ENCODE results near the gene ZNF264. TPM values are rescaled to one million over a fixed set of nuclear protein-coding genes. Genes with fewer than 3 reads are reported as not detected.

ZNF264 gene
- total RNA-seq, 2 donors from 2014 or later: 60.0 to 65.4 TPM

DNA sequence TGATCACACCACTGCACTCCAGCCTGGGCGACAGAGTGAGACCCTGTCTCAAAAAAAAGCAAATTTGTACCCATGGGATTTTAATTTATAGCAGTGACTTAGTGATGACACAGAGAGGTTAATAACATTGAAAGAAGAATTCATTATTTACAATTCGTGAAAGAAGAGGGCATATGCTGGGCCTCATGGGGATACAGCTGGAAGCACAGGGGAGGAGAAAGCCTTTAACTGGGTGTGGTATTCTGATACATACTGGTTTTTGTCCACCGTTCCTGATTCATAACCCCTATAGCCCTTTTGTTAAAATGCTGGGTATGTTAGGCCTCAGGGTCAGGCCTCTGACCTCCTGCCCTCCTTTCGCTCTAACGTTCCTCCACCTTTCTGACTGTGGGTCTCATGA is 10.9 kb downstream of the ZNF264 start:
- Histone ChIP-seq H3K4me3 (no peak overlapping the region), H3K27me3 (replicated peaks; ENCODE audit: insufficient read depth) (no peaks in the 10 kb centered on the region), H3K9me3 (peaks cover 31% of the 10 kb centered on the region), H3K4me1 (ENCODE audit: control insufficient read depth in 1 of 2, low read depth in 2 of 2) (no peaks in the 10 kb centered on the region), H3K36me3 (peaks cover 72% of the 10 kb centered on the region), H3K27ac (no peak overlapping the region)
- no peak for TF ChIP-seq CTCF (IDR thresholded peaks at IDR 0.05)
- DNase-seq (ENCODE audit: low spot score) (no peak), ATAC-seq (ENCODE audit: insufficient number of reproducible peaks, low FRiP score, low read depth) (no peak)

GRCh38 chr19:57210381-57210780 is 19.1 kb downstream of the ZNF264 start:
- H3K27ac ChIP-seq: no peak overlapping the region
- no peaks in the 10 kb centered on the region for H3K27me3 ChIP-seq (replicated peaks; ENCODE audit: insufficient read depth)
- H3K4me3 ChIP-seq: no peak overlapping the region
- DNase-seq (ENCODE audit: low spot score) (no peak), ATAC-seq (ENCODE audit: insufficient number of reproducible peaks, low FRiP score, low read depth) (no peak)
- H3K4me1 ChIP-seq (ENCODE audit: control insufficient read depth in 1 of 2, low read depth in 2 of 2): no peaks in the 10 kb centered on the region
- TF ChIP-seq CTCF (IDR thresholded peaks at IDR 0.05): no peak
- peaks cover 53% of the 10 kb centered on the region for H3K9me3 ChIP-seq
- H3K36me3 ChIP-seq: peaks cover 61% of the 10 kb centered on the region

GRCh38 chr19:57212109-57212508 is 20.8 kb downstream of the ZNF264 start:
- Histone ChIP-seq H3K27ac (no peak overlapping the region), H3K4me1 (ENCODE audit: control insufficient read depth in 1 of 2, low read depth in 2 of 2) (no peaks in the 10 kb centered on the region), H3K36me3 (peaks cover 63% of the 10 kb centered on the region), H3K4me3 (no peak overlapping the region), H3K9me3 (peaks cover 57% of the 10 kb centered on the region), H3K27me3 (replicated peaks; ENCODE audit: insufficient read depth) (no peaks in the 10 kb centered on the region)
- no peak for ATAC-seq (ENCODE audit: insufficient number of reproducible peaks, low FRiP score, low read depth)
- TF ChIP-seq CTCF (IDR thresholded peaks at IDR 0.05): no peak
- DNase-seq (ENCODE audit: low spot score): no peak

- no peak overlapping the region for H3K4me3 ChIP-seq
- H3K27ac ChIP-seq: no peak overlapping the region
- no peak for ATAC-seq (ENCODE audit: insufficient number of reproducible peaks, low FRiP score, low read depth)
- DNase-seq (ENCODE audit: low spot score): no peak
- peaks cover 3% of the 10 kb centered on the region for H3K36me3 ChIP-seq
- H3K4me1 ChIP-seq (ENCODE audit: control insufficient read depth in 1 of 2, low read depth in 2 of 2): no peaks in the 10 kb centered on the region
- H3K9me3 ChIP-seq: peaks cover 7% of the 10 kb centered on the region
- H3K27me3 ChIP-seq (replicated peaks; ENCODE audit: insufficient read depth): no peaks in the 10 kb centered on the region
- TF ChIP-seq CTCF (IDR thresholded peaks at IDR 0.05): no peak
These were observed 36.2 kb downstream of the ZNF264 start for GRCh38 chr19:57227502-57227901.

DNA sequence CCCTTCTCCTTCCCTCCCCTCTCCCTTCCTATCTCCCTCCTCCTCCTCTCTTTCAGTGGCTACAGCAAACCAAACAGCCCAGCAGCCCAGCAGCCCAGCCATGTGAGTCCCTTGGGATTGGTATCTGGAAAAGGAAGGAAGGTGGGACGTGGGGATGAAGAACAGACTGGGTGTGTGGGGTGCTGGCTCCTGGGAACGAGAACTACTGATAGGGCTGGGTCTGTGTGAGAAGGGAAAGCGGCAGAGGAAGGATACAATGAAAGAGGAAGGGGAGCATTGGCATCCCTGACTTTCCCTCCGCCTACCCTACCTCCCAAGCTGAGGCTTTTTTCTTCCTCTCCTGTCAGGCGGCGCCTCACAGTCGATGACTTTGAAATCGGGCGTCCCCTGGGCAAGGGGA is 40.4 kb downstream of the ZNF264 start:
- DNase-seq (ENCODE audit: low spot score) (no peak), ATAC-seq (ENCODE audit: insufficient number of reproducible peaks, low FRiP score, low read depth) (no peak)
- Histone ChIP-seq H3K9me3 (no peaks in the 10 kb centered on the region), H3K36me3 (no peaks in the 10 kb centered on the region), H3K27ac (no peak overlapping the region), H3K4me3 (no peak overlapping the region), H3K4me1 (ENCODE audit: control insufficient read depth in 1 of 2, low read depth in 2 of 2) (no peaks in the 10 kb centered on the region), H3K27me3 (replicated peaks; ENCODE audit: insufficient read depth) (no peaks in the 10 kb centered on the region)
- no peak for TF ChIP-seq CTCF (IDR thresholded peaks at IDR 0.05)

All from thoracic aorta (tissue), 2 donors.